ENCODE data around the gene CKMT1A. TPM values are rescaled to one million over a fixed set of nuclear protein-coding genes. Genes with fewer than 3 reads are reported as not detected.

Gene CKMT1A
- polyA plus RNA-seq, 1 donor, result not detected

DNA sequence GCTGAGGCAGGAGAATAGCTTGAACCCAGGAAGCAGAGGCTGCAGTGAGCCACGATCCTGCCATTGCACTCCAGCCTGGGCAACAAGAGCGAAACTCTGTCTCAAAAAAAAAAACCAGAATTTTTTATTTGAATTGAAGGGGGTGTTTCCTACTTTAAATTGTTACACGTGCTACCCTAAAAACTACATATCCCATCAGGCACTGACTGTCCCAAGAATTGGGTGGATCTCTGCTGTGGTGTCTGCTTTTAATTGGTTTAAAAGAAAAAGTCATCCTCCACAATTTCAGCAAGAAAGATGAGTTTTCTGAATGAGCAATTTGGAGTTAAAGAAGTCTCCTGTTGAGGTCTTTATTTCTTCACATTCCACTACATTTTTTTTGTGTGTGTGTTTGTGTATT, 54.7 kb downstream of the CKMT1A start:
- no peak for DNase-seq (ENCODE audit: low read depth)

Other genes starting within 250 kb of the CKMT1A start
- gene TP53BP1, start 200.7 kb upstream of the CKMT1A start, polyA plus RNA-seq (ENCODE audit: insufficient read length), result 42.5 TPM
- gene MAP1A, start 176.3 kb upstream of the CKMT1A start, polyA plus RNA-seq (ENCODE audit: insufficient read length), result 28.3 TPM
- gene PPIP5K1, start 103.7 kb upstream of the CKMT1A start, polyA plus RNA-seq (ENCODE audit: insufficient read length), result 9.9 TPM
- not detected for gene CKMT1B, start 99.8 kb upstream of the CKMT1A start, polyA plus RNA-seq (ENCODE audit: insufficient read length)
- 0.90 TPM for gene STRC, start 75.1 kb upstream of the CKMT1A start, polyA plus RNA-seq (ENCODE audit: insufficient read length)
- 2.1 TPM for gene CATSPER2, start 45.0 kb upstream of the CKMT1A start, polyA plus RNA-seq (ENCODE audit: insufficient read length)
- gene PDIA3, start 52.6 kb downstream of the CKMT1A start, polyA plus RNA-seq (ENCODE audit: insufficient read length), result 165 TPM
- gene ELL3, start 83.1 kb downstream of the CKMT1A start, polyA plus RNA-seq (ENCODE audit: insufficient read length), result 1.8 TPM
- gene SERF2, start 98.5 kb downstream of the CKMT1A start, polyA plus RNA-seq (ENCODE audit: insufficient read length), result 489 TPM
- 0.42 TPM for gene SERINC4, start 106.4 kb downstream of the CKMT1A start, polyA plus RNA-seq (ENCODE audit: insufficient read length)
- gene HYPK, start 106.7 kb downstream of the CKMT1A start, polyA plus RNA-seq (ENCODE audit: insufficient read length), result 12.4 TPM
- gene MFAP1, start 130.8 kb downstream of the CKMT1A start, polyA plus RNA-seq (ENCODE audit: insufficient read length), result 30.3 TPM
- gene WDR76, start 133.1 kb downstream of the CKMT1A start, polyA plus RNA-seq (ENCODE audit: insufficient read length), result 6.3 TPM

All from forelimb muscle (tissue), 1 donor.